Bronchial epithelial cell (primary cell): ENCODE data around the gene TMEM9B. TPM values are rescaled to one million over a fixed set of nuclear protein-coding genes. Genes with fewer than 3 reads are reported as not detected.
A peak's percentile ranks its signal among the peaks of the same experiment; 100 is the strongest.
"Not testable (repeated sequence)": the region's sequence is repeated elsewhere in the genome, so short reads cannot be mapped to it uniquely, and the experiment has no call there.

Experiments
- DNase-seq: peaks from one replicate; pipeline ENCODE4 v3.0.0-alpha.2; 2010; ENCODE audit warnings: low read depth
- FAIRE-seq: peaks from 2 replicates; lab custom pipeline; 2011; peaks lifted over from hg19 to GRCh38; lab: Jason Lieb, UNC
- H3K27me3 ChIP-seq: 2 replicates; pipeline ENCODE4 v1.5.1; 2011; ENCODE audit warnings: low read length; ENCODE audit not compliant: control insufficient read depth, insufficient read depth
- H3K36me3 ChIP-seq: 2 replicates; pipeline ENCODE4 v1.5.1; 2011; ENCODE audit warnings: low read length; ENCODE audit not compliant: control insufficient read depth, insufficient read depth
- H3K4me3 ChIP-seq: 2 replicates; pipeline ENCODE4 v1.5.1; 2011; ENCODE audit warnings: mild to moderate bottlenecking, low read depth, low read length, control low read depth
- CTCF ChIP-seq: IDR thresholded peaks from 2 replicates; pipeline ENCODE4 v1.5.1; 2011; ENCODE audit warnings: mild to moderate bottlenecking, moderate library complexity, low read length, control low read depth, inconsistent platforms; ENCODE audit not compliant: insufficient read depth, severe bottlenecking
- total RNA-seq: library from RNA; depleted of rRNA; stranded (reverse); fragments of >200 nt; gene quantifications from 2 replicates; pipeline ENCODE4 v1.2.1, GENCODE V29; 2014

Gene TMEM9B
- total RNA-seq, 1 donor from 2014 or later: 56.3 TPM

DNA sequence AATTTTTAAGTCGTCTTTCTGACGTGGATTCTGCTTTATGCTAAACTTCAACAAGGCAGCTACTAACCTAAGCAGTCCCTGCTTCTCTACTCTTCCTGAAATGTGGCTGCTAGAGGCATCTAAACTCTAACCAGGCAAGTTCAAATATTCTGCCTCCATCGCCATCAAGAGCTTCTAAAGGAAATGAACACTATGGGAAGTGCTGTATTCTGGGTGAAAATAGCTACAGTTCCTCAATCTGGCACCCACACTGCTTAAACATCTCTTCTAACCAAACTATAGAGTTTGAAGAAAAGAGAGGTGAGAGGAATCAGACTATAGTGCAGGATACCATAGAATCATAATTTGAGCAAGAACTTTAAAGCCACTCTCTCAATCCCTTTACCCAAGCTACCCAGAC, 33.2 kb upstream of the TMEM9B start:
- no peak overlapping the region for H3K4me3 ChIP-seq
- no peaks in the 10 kb centered on the region for H3K36me3 ChIP-seq
- no peak for FAIRE-seq
- H3K27me3 ChIP-seq: no peaks in the 10 kb centered on the region
- no peak for TF ChIP-seq CTCF
- no peak for DNase-seq

DNA sequence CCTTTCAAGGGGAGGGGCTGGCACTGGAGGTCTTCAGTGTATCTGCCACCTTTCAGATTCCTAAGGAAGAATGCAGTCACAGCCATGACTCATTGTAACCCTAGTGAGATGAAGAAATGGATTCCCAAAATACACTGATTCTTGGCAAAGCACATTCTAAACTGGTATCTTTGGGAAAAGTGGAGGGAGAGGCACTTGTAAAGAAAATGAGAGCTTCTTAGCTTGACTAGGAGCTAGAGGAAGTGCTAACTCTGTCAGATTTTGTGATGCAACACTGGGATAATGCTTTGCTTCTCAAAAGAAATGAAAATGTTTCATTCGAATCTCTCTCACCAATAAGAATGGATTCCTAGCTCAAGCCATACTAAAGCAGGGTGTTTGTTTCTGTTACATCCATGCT, 25.2 kb upstream of the TMEM9B start:
- no peaks in the 10 kb centered on the region for H3K27me3 ChIP-seq
- no peak for TF ChIP-seq CTCF
- no peaks in the 10 kb centered on the region for H3K36me3 ChIP-seq
- no peak overlapping the region for H3K4me3 ChIP-seq
- FAIRE-seq: no peak
- peak; percentile 48 for DNase-seq

DNA sequence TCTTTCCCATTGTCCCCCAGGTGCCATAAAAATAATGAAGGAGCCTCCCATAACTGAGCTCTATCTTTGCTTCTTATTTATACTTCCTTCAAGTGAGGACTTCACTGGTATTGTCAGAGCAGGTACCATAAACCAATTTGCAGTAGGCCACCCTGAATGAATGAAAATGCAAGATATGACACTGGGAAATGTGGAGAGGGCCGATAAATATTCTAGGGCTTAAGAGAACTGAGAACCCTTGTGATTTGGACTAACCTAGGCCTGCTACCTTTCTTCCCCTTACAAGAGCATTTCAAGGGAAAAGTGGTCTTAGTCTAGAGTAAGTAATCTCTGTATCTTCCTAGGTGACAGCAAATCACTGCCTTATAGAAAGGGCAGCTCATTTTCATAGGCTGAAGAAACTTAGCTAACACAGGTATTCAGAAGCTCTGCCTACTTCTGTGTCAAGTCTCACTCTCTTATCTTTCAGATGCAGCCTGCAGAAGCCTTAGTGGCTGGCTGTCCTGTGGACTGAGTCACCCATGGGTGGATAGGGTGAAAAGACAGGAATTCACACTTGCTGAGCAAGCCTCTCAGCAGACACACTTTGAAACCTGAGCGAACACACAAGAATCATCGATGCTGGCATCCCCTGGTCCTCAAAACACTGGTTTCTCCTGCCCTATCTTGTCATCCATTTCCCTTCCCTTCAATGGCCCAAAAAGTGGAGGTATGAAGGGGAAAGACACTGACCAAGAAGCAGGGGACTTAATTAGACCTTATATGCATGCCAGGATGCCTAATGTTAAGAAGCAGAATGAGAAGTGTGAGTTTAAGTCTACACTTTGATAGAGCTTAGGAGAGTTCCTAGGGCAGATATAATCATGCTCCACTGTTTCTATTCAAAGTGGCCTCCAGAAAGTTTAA, 24.3 kb upstream of the TMEM9B start:
- no peak for TF ChIP-seq CTCF
- DNase-seq: peak; percentile 71
- H3K27me3 ChIP-seq: no peaks in the 10 kb centered on the region
- no peak overlapping the region for H3K4me3 ChIP-seq
- no peak for FAIRE-seq
- H3K36me3 ChIP-seq: no peaks in the 10 kb centered on the region

DNA sequence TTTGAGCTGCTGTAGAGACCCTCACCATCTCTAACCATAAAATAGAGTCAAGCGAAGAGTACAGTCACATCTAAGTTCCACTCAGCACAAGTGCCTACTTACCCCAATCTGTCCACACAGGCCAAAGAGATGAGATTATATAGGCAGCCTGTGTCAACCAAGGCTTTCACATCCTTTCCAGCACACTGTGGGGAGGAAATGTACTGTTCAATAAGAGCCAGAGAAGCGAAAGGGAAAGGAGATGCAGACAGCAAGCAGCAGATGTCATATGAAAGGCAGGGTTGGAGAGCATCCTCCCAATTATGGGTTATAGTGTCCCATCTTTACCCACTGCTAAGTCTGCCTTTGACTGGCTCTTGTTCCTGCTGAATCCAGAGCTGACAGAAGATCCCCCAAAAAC, 23.2 kb upstream of the TMEM9B start:
- FAIRE-seq (no peak), DNase-seq (no peak)
- no peaks in the 10 kb centered on the region for H3K36me3 ChIP-seq
- H3K4me3 ChIP-seq: no peak overlapping the region
- TF ChIP-seq CTCF: no peak
- no peaks in the 10 kb centered on the region for H3K27me3 ChIP-seq

GRCh38 chr11:8986772-8987171, 22.5 kb upstream of the TMEM9B start:
- FAIRE-seq, DNase-seq, H3K27me3 ChIP-seq, H3K36me3 ChIP-seq, H3K4me3 ChIP-seq: not testable (repeated sequence)

- H3K27me3 ChIP-seq: no peaks in the 10 kb centered on the region
- no peak overlapping the region for H3K4me3 ChIP-seq
- DNase-seq (no peak), FAIRE-seq (no peak)
- no peaks in the 10 kb centered on the region for H3K36me3 ChIP-seq
- TF ChIP-seq CTCF: no peak
These were observed 21.2 kb upstream of the TMEM9B start for GRCh38 chr11:8985462-8985861.
